Retinal pigment epithelial cell (primary cell): ENCODE data around the gene SORT1.
"Not testable (repeated sequence)": the region's sequence is repeated elsewhere in the genome, so short reads cannot be mapped to it uniquely, and the experiment has no call there.

Experiments used
- DNase-seq: peaks from one replicate; pipeline ENCODE4 v3.0.0-alpha.2; 2010; ENCODE audit warnings: low read depth
- H3K4me3 ChIP-seq: 2 replicates; pipeline ENCODE4 v1.5.1; 2011; ENCODE audit warnings: mild to moderate bottlenecking, low read length, control low read depth, moderate library complexity
- TF ChIP-seq, protein P1 (sequence below): conservative IDR thresholded peaks from 2 replicates; pipeline ENCODE4 v1.5.1; 2011; ENCODE audit warnings: low read depth, low read length, control low read depth, inconsistent platforms

Gene SORT1

DNA sequence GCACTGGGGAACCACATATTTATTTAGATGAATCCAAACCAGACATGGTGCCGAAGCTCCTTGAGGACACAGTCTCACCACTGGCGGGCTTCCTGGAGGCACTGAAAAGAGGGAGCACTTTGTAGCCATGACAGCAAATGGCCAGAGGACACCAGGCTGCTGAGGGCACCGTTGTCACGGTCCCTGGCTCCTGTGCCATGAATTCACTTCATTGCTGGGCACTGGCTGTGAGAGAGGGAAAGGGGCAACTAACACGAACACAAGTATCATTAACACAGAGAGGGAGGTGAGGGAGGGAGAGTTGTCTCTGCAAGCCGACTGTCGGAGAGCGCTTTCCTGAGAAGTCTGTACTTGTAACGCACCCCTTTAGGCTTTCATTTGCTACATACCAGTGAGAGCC, 105.4 kb downstream of the SORT1 start:
- TF ChIP-seq, protein P1, sequence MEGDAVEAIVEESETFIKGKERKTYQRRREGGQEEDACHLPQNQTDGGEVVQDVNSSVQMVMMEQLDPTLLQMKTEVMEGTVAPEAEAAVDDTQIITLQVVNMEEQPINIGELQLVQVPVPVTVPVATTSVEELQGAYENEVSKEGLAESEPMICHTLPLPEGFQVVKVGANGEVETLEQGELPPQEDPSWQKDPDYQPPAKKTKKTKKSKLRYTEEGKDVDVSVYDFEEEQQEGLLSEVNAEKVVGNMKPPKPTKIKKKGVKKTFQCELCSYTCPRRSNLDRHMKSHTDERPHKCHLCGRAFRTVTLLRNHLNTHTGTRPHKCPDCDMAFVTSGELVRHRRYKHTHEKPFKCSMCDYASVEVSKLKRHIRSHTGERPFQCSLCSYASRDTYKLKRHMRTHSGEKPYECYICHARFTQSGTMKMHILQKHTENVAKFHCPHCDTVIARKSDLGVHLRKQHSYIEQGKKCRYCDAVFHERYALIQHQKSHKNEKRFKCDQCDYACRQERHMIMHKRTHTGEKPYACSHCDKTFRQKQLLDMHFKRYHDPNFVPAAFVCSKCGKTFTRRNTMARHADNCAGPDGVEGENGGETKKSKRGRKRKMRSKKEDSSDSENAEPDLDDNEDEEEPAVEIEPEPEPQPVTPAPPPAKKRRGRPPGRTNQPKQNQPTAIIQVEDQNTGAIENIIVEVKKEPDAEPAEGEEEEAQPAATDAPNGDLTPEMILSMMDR: no peak
- H3K4me3 ChIP-seq: no peak overlapping the region
- no peak for DNase-seq

DNA sequence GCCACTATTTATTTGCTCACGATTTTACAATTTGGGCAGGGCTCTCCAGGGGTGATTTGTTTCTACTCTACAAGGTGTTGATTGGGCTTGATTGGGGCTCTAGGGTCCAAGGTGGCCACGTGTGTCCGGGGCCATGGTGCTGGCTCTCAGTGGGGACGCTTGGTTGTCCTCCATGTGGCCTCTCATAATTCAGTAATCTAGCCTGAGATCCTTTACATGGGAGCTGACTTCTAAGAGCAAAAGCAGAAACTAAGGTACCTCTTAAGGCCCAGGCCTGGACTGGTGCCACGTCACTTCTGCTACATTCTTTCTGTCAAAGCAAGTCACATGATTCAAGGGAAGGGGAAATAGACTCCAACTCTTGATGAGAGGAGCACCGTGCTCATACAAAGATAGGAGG, 106.7 kb downstream of the SORT1 start:
- no peak for DNase-seq
- no peak overlapping the region for H3K4me3 ChIP-seq
- TF ChIP-seq, protein P1: no peak

DNA sequence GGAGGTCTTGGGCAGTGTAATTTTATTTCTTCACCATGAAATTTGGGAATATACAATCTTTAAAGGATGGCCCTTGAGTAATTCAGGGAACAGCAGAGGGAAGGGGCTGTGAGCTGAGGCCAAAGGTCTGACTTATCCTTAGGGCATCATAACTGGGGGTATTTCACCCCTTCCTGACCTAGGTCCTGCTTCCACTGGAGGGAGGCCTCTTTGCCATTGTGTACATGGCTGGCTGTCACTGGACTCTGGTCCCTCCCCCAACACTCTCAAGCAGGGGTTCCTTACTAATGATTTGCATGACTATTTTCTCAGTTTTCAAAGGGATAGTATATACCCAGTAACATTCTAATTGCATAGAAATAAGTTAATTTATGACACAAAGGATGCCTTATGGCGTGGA, 107.6 kb downstream of the SORT1 start:
- no peak overlapping the region for H3K4me3 ChIP-seq
- TF ChIP-seq, protein P1: no peak
- DNase-seq: no peak

DNA sequence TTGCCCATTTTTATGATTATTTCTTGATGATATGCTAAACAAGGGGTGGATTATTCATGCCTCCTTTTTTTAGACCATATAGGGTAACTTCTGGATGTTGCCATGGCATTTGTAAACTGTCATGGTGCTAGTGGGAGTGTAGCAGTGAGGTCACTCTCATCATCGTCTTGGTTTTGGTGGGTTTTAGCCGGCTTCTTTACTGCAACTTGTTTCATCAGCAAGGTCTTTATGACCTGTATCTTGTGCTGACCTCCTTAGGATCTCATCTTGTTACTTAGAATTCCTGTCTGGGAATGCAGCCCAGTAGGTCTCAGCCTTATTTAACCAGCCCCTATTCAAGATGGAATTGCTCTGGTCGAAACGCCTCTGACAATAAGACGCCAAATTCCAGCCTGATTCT, 111.0 kb downstream of the SORT1 start:
- DNase-seq, H3K4me3 ChIP-seq: not testable (repeated sequence)

DNA sequence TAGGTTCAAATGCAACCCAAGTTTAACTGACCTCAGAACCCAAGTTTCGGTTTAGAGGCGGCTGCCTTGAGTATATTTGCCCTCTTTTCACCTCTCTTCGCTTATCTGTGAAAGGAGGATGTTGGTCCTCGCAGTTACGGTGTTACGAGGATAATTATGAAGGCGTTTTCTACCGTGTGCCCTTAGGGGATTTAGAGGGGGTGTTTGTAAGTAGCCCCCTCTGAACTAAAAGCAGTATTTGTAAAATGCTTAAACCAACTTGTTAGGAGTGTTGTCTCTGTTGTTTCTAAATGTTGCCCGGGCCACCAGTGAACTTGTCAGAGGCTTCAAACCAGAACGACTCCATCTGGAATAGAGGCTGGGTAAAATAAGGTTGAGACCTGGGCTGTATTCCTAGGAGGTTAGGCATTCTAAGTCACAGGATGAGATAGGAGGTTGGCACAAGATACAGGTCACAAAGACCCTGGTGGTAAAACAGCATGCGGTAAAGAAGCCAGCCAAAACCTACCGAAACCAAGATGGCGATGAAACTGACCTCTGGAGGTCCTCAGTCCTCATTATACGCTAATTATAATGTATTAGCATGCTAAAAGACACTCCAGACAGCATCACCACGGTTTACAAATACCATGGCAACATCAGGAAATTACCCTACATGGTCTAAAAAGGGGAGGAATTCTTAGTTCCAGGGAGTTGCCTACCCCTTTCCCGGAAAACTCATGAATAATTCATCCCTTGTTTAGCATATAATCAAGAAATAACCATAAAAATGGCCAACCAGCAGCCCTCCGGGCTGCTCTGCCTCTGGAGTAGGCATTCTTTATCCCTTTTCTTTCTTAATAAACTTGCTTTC, 113.7 kb downstream of the SORT1 start:
- TF ChIP-seq, protein P1: no peak
- H3K4me3 ChIP-seq: peak overlapping the region; percentile 88
- no peak for DNase-seq

DNA sequence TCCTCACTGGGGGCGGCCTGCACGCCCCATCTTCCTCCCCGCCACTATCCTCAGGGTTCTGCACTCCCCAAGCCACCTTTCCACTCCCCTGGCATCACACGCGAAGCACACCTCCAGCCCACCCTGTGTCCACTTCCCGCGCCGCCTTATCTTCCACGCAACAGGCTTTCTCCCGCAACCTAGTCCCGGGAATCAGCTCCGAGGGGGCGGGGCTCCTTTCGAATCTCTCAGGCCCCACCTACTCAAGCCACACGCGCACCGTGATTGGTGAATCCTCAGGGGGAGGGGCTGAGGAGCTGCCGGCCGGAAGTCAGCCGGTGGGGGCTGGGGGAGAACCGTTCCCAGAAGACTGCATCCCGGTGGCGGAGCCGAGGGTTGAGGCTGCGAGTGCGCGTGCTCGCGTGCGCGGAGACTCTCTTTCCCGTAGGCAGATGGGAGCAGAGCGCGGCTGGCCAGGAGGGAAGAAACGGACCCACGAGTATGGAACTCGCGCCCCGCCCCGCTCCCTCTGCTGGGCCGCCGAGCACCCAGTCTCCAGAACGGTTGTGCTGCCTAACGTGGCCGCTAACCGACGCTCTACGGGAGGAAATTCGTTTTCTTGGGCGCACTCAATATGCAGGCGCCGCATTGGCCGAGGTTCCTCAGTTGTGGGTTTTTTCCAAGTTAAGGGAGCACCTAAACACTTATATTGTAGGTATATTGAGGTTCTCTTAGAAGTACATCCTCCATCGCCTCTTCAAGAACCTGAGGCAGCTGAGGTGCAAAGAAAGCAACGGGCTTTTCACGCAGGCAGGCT, 114.6 kb downstream of the SORT1 start, which contains the start of gene PSRC1:
Gene PSRC1 (minus strand): TSS at position 194 of the 796 bp plus-strand sequence.
- TF ChIP-seq, protein P1: peak; percentile 62
- peak; percentile 81 for DNase-seq
- peak within 1 kb of the TSS; percentile 88 for H3K4me3 ChIP-seq

DNA sequence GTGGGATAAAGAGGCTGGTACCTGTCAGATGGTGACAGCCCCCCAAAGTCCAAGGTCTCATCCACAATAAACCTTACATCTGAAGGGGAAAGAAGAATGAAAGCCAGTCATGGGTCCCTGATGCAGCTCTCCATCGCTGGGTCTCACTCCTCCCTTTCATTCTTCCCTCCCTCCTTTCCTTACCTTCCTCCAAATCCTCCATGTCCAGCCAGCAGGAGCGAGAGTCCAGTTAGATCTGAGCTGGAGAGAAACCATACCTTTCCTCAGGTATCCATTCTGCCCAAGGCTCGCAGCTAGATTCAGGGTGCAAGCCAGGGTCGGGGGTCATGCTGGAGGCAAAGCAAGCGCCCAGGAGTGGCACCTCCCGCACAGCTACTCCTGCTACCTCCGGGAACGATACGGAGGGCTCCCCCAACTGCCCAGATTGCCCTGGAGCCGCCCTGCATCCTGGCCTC, 115.2 kb downstream of the SORT1 start:
- no peak for DNase-seq
- TF ChIP-seq, protein P1: no peak
- peak overlapping the region; percentile 88 for H3K4me3 ChIP-seq
